ENCODE results near the gene LCN12.

The LCN12 gene

DNA sequence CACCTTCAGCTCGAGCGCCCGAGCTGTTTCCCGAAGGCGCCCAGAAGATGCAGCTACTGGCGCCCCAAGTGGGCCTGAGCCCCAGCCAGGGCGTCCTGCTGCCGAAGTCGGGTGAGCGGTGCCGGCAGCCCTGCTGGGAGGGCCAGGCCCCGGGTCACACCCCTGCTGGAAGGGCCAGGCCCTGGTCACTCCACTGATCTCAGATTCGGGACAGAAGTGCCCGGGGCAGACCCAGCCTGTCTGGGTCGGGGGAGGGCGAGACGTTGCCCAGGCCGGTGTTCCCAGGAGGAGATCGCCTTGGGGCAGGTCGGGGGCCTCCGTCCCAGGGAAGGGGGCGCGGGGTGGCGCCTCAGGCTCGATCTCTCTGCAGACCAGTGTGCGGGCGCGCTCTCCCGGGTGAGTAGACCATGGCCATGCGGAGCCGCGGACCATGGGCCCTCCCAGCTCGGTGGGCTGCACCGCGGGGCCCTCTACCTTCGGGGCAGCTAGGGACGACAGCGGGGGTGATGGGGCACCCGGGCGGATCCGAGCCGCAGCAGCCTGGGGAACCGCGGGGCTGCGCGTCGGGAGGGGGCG, 33.0 kb downstream of the LCN12 start:
- no peak for DNase-seq (ENCODE audit: low spot score)
- Mint-ChIP-seq H3K27me3 (ENCODE audit: low read depth) (peaks cover 38% of the 10 kb centered on the region), H3K4me3 (no peak overlapping the region), H3K36me3 (ENCODE audit: low read depth) (no peaks in the 10 kb centered on the region), H3K27ac (no peak overlapping the region), H3K4me1 (ENCODE audit: low read depth) (no peaks in the 10 kb centered on the region), H3K9me3 (no peaks in the 10 kb centered on the region)

DNA sequence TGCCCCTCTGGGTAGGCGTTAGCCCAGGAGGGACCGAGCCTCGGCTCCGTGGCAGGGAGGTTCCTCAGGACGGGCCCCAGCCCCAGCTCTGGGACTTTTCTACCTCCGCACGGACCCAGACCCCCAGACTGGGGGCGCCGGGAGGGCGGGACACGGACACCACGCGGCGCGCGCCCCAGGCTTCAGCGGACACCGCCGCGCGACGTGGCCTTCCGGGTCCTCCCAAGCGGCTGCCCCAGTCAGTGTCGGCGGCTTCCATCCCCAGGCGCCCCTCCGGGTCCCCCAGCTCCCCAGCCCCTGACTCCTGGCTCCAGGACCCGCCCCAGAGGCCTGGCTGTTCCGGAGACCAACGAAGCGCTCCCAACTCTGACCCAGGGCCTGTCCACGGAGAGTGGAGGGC, 33.8 kb downstream of the LCN12 start:
- no peak overlapping the region for H3K27ac Mint-ChIP-seq
- DNase-seq (ENCODE audit: low spot score): no peak
- H3K4me1 Mint-ChIP-seq (ENCODE audit: low read depth): no peaks in the 10 kb centered on the region
- H3K4me3 Mint-ChIP-seq: no peak overlapping the region
- H3K36me3 Mint-ChIP-seq (ENCODE audit: low read depth): no peaks in the 10 kb centered on the region
- no peaks in the 10 kb centered on the region for H3K9me3 Mint-ChIP-seq
- peaks cover 43% of the 10 kb centered on the region for H3K27me3 Mint-ChIP-seq (ENCODE audit: low read depth)

DNA sequence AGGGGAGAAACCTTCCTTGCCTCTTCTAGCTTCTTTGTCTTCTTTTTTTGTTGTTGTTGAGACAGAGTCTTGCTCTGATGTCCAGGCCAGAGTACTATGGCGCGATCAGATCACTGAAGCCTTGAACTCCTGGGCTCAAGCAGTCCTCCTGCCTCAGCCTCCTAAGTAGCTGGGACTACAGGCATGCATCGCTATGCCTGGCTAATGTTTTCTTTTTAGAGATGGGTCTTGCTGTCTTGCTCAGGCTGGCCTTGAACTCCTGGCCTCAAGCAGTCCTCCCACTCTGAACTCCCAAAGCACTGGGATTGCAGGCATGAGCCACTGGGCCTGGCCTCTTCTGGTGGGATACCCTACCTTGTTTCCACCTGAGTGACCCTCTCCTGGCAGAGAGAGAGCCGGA, 36.8 kb downstream of the LCN12 start:
- Mint-ChIP-seq H3K27me3 (ENCODE audit: low read depth) (peaks cover 37% of the 10 kb centered on the region), H3K4me1 (ENCODE audit: low read depth) (peaks cover 11% of the 10 kb centered on the region), H3K4me3 (no peak overlapping the region), H3K36me3 (ENCODE audit: low read depth) (peaks cover 5% of the 10 kb centered on the region), H3K9me3 (no peaks in the 10 kb centered on the region), H3K27ac (no peak overlapping the region)
- no peak for DNase-seq (ENCODE audit: low spot score)

DNA sequence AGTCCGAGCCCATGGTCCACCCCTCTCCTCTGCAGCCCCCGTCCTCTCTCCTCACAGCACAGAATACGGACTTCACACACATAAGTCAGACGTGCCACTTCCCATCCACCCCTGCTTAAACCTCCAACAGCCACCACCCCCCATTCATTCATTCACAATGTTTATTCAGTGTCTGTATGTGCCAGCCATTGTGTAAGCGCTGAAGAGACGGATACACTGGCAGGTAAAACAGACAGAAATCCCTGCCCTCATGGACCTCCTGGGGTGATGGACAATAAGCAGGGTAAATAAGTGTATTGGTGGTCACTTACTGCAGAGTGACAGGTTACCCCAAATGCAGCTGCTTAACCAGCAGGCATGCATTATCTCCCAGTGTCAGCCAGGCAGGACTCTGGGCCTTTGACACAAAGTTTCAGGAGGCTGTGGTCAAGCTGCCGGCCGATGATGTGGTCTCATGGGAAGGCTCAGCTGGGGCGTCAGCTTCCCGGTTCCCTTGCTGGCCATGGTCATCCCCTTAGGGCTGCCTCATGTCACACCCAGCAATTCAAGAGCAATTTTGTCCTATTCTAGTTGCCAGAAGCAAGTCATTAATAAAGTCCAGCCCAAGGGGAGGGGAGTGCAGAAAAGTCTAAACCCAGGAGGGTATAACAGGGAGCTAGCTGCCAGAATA, 38.3 kb downstream of the LCN12 start:
- Mint-ChIP-seq H3K9me3 (no peaks in the 10 kb centered on the region), H3K36me3 (ENCODE audit: low read depth) (peaks cover 7% of the 10 kb centered on the region), H3K27ac (no peak overlapping the region), H3K4me3 (peak overlapping the region; percentile 80), H3K27me3 (ENCODE audit: low read depth) (peaks cover 30% of the 10 kb centered on the region), H3K4me1 (ENCODE audit: low read depth) (peaks cover 12% of the 10 kb centered on the region)
- DNase-seq (ENCODE audit: low spot score): no peak

DNA sequence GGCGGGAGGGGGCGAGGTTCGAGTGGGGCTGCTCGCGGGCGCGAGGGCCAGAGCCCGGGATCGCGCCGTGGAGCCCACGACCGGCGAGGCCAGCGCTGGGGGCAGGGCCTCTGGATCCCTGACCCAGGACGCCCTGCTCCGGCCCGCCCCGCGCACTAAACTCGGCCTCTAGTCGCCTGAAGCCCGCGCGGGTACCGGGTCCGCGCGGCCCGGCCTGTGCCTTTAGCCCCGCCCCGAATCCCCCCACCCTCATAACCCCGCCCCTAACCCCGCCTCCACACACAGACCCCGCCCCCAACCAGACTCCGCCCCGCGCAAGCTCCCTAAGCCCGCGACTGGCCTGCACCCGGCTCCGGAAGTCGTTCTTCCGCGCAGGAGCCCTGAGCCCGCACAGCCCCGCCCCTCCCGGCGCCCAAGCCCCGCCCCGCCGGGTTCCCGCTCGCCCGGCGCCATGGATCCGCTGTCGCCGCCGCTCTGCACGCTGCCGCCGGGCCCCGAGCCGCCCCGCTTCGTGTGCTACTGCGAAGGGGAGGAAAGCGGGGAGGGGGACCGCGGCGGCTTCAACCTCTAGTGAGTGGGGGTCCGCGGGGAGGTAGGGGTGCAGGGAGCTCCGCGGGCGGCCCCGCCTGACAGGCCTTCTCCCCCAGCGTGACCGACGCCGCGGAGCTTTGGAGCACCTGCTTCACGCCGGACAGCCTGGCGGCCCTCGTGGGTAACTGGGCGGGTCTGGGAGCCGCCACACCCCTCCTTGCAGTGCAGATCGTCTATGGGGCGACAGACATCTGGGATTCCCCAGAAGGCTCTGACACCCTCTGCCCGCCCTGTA, 40.1 kb downstream of the LCN12 start, which contains the start of gene PAXX:
PAXX (plus strand) TSS at position 430 of the 826 bp plus-strand sequence; CDS start at position 452, 22 bp downstream.
- no peaks in the 10 kb centered on the region for H3K9me3 Mint-ChIP-seq
- peak within 1 kb of the TSS; percentile 86 for H3K4me3 Mint-ChIP-seq
- H3K4me1 Mint-ChIP-seq (ENCODE audit: low read depth): peaks cover 15% of the 10 kb centered on the region
- DNase-seq (ENCODE audit: low spot score): peak; percentile 94
- peaks cover 7% of the 10 kb centered on the region for H3K36me3 Mint-ChIP-seq (ENCODE audit: low read depth)
- H3K27ac Mint-ChIP-seq: peak within 1 kb of the TSS; percentile 82
- H3K27me3 Mint-ChIP-seq (ENCODE audit: low read depth): peaks cover 22% of the 10 kb centered on the region

DNA sequence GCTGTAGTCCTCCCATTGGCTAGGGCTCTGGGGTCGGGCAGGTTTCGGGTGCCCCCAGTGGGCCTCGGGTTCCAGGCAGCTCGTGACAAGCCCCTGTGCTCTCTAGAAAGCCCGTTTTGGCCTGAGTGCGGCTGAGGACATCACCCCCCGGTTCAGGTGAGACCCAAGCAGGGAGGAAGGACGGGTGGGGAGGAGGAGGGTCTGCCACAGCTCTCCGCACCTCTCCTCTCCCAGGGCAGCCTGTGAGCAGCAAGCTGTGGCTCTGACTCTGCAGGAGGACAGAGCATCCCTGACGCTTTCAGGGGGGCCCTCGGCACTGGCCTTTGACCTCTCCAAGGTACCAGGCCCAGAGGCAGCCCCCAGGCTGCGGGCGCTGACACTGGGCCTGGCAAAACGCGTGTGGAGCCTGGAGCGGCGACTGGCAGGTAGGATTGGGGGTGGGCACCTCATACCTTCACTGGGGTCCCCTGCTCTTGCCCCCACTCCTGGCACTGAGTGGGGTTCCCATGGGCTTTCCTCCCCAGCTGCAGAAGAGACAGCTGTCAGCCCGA, 40.8 kb downstream of the LCN12 start:
- no peak for DNase-seq (ENCODE audit: low spot score)
- Mint-ChIP-seq H3K9me3 (no peaks in the 10 kb centered on the region), H3K27me3 (ENCODE audit: low read depth) (peaks cover 21% of the 10 kb centered on the region), H3K4me1 (ENCODE audit: low read depth) (peaks cover 19% of the 10 kb centered on the region), H3K36me3 (ENCODE audit: low read depth) (peaks cover 7% of the 10 kb centered on the region), H3K4me3 (peak overlapping the region; percentile 86), H3K27ac (peak overlapping the region; percentile 82)

DNA sequence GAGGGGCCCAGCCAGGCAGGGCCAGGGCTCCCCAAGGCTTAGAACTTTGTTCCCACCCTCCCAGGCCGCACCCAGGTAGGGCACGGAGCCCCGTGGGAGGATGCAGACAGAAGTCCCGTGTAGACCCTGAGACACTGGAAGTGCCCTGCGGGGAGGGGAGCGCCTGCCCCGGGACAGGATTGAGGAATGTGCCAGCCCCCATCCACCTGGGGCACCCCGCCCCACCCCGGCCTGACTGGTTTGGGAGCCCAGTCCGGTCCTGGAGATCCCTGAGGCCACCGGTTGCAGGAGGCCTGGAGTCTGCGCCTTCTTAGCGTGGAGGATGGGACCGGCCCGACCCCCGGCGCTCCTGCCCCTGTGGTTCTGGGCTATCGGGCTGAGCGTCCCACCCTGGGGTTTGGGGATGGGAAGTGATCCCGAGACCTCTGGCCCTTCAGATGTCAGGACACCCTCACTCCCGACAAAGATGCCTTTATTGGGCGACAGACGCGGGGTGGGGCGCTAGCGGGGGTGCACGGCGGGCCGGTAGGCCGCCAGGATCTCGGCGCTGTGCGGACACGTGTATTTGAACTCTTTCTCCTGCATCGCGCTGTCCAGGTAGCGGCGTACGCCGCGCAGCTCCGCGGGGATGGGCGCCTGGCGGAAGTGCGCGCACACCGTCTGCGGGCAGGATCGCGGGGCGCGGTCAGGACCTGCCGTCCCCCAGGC, 42.3 kb downstream of the LCN12 start:
- H3K4me1 Mint-ChIP-seq (ENCODE audit: low read depth): peaks cover 30% of the 10 kb centered on the region
- peak overlapping the region; percentile 86 for H3K4me3 Mint-ChIP-seq
- no peak overlapping the region for H3K27ac Mint-ChIP-seq
- H3K36me3 Mint-ChIP-seq (ENCODE audit: low read depth): peaks cover 7% of the 10 kb centered on the region
- H3K27me3 Mint-ChIP-seq (ENCODE audit: low read depth): peaks cover 16% of the 10 kb centered on the region
- no peak for DNase-seq (ENCODE audit: low spot score)
- no peaks in the 10 kb centered on the region for H3K9me3 Mint-ChIP-seq

DNA sequence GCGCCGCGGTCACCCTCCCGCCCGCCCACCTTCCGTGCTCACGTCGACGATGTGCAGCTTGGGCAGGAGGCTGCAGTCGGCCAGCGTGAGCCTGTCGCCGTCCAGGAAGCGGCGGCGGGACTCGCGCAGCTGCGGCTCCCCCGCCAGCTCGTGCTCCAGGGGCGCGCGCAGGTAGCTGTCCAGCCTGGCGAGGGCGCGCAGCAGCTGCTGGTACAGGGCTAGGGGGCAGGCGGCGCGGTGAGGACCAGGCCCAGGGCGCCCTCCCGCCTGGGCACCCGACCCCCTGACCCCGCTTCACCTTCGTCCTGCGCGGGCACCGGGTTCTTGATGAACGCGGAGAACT, 42.8 kb downstream of the LCN12 start:
- Mint-ChIP-seq H3K27me3 (ENCODE audit: low read depth) (peaks cover 12% of the 10 kb centered on the region), H3K4me1 (ENCODE audit: low read depth) (peaks cover 31% of the 10 kb centered on the region), H3K27ac (no peak overlapping the region), H3K9me3 (no peaks in the 10 kb centered on the region), H3K36me3 (ENCODE audit: low read depth) (peaks cover 7% of the 10 kb centered on the region), H3K4me3 (no peak overlapping the region)
- DNase-seq (ENCODE audit: low spot score): no peak

DNA sequence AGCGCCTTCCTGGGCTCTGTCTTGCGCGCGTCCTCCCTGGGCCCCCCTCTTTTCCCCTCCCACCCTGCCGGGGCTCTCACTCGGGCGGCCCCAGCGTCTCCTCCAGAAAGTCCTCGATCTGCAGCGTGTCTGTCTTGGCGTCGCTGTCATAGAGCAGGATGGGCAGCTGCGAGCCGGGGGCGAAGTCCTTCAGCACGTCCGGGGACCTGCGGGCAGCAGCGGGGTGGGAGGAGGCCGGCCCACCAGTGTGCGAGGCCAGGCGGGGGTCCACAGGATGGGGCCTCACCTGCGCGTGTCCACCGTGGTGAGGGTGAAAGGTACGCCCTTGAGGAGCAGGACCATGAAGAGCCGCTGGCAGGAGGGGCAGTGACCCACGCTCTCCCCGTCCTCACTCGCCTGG, 43.3 kb downstream of the LCN12 start:
- peaks cover 36% of the 10 kb centered on the region for H3K4me1 Mint-ChIP-seq (ENCODE audit: low read depth)
- DNase-seq (ENCODE audit: low spot score): no peak
- no peak overlapping the region for H3K27ac Mint-ChIP-seq

DNA sequence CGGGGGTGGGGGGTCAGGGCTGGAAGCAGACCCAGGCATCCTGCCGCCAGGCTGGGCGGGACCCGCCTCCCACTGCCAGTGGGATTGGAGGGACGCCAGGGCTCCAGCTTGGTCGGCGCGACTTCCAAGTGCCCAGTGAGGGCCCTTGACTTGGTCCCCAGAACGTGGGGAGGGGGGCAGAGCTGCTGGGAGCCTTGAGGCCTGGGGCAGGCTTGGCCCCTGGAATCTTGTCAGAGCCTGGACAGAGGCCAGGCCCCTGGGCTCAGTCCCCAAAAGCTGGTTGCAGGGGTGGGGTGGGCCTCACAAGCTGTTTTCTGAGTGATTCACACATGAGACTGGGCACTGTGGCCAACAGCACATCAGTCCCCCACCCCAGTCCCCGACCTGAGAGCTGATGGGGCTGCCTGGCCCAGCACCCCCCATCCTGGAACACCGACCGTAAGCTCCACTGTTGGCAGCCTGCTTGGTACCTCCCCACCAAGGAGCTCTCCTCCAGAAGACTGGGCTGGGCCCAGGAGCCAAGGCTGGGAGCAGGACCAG, 43.8 kb downstream of the LCN12 start:
- Mint-ChIP-seq H3K27ac (peak overlapping the region; percentile 15), H3K36me3 (ENCODE audit: low read depth) (peaks cover 7% of the 10 kb centered on the region), H3K27me3 (ENCODE audit: low read depth) (peaks cover 6% of the 10 kb centered on the region), H3K4me3 (no peak overlapping the region), H3K4me1 (ENCODE audit: low read depth) (peaks cover 39% of the 10 kb centered on the region), H3K9me3 (no peaks in the 10 kb centered on the region)
- no peak for DNase-seq (ENCODE audit: low spot score)

More for the DNA sequence above, 43.3 kb downstream of the LCN12 start:
- Mint-ChIP-seq H3K27me3 (ENCODE audit: low read depth) (peaks cover 9% of the 10 kb centered on the region), H3K9me3 (no peaks in the 10 kb centered on the region), H3K36me3 (ENCODE audit: low read depth) (peaks cover 7% of the 10 kb centered on the region), H3K4me3 (no peak overlapping the region)

DNA sequence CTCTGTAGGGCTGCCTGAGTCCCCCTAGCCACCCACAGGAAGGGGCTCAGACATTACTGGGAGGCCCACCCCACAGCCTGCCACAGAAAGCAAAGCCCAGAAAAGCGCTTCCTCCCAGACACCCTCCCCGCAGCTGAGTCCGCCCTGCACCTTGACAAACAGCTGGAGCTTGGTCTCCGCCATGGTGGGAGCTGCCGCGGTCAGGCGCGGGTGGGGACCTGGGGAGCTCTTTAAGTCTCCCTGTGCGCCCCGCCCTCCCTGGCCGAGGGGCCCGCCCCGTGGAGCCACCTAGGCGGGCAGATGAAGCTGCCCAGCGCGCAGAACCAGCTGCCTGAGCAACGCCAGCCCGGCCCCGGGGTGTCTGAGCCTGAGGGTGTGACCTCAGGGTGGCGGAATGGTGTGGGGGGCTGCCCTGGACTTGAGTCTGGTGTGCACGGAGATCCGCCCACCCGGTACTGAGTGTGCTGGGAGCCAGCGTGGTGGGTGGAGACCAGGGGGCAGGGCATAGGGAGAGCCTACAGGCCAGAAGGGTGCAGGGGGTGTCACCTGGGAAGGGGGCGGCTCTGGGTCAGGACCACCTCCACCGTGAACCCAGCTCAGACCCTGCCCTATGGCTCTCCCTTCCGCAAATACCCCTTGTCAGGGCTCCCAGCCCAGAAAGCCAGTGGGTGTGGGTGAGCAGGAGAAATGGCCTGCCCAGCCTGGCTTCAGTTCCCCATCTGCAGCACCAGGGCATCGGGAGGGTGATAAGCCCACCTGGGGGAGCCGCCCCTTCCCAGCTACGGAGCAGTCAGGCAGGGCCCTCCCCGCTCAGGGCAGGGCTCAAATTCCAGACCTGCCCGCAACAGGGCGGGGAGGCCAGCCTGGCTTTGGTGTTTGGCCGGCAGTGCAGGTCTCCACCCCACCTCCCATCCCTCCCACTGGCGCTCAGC, 44.6 kb downstream of the LCN12 start, which contains the start of gene CLIC3:
CLIC3 (minus strand) TSS at position 208 of the 932 bp plus-strand sequence; CDS start at position 183, 25 bp downstream.
- H3K27ac Mint-ChIP-seq: peak within 1 kb of the TSS; percentile 15
- no peak for DNase-seq (ENCODE audit: low spot score)
- H3K27me3 Mint-ChIP-seq (ENCODE audit: low read depth): peaks cover 6% of the 10 kb centered on the region
- peaks cover 35% of the 10 kb centered on the region for H3K4me1 Mint-ChIP-seq (ENCODE audit: low read depth)
- H3K36me3 Mint-ChIP-seq (ENCODE audit: low read depth): peaks cover 7% of the 10 kb centered on the region
- peak within 1 kb of the TSS; percentile 42 for H3K4me3 Mint-ChIP-seq
- no peaks in the 10 kb centered on the region for H3K9me3 Mint-ChIP-seq

DNA sequence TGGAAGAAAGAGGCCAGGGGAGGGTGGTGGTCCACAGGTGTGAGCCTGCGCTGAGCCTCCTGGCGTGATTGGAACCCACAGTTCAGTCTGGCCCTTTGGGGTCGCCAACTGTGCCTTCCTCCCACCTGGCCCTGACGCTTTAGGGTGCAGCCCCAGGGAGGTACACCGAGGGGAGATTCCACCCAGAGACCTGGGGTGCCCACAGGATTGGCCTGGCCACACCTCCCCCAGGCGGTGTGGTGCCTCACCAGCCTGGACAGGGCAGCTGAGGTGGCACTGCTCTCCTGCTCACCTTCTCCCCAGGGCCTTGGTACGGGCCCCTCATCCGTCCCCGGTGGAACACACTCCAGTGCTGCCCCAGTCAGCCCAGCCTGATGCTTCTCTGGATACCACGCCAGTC, 45.3 kb downstream of the LCN12 start:
- Mint-ChIP-seq H3K27me3 (ENCODE audit: low read depth) (peaks cover 8% of the 10 kb centered on the region), H3K4me1 (ENCODE audit: low read depth) (peaks cover 34% of the 10 kb centered on the region), H3K36me3 (ENCODE audit: low read depth) (peaks cover 7% of the 10 kb centered on the region), H3K9me3 (no peaks in the 10 kb centered on the region), H3K4me3 (peak overlapping the region; percentile 40), H3K27ac (peak overlapping the region; percentile 69)
- DNase-seq (ENCODE audit: low spot score): no peak
